Measurements from ENCODE around the gene SCAF4. TPM values are rescaled to one million over a fixed set of nuclear protein-coding genes. Genes with fewer than 3 reads are reported as not detected.
"Not testable (repeated sequence)": the region's sequence is repeated elsewhere in the genome, so short reads cannot be mapped to it uniquely, and the experiment has no call there.

SCAF4 gene
- total RNA-seq, 6 experiments from 2014 or later = 10.1 to 18.5 (median 13.7) TPM

DNA sequence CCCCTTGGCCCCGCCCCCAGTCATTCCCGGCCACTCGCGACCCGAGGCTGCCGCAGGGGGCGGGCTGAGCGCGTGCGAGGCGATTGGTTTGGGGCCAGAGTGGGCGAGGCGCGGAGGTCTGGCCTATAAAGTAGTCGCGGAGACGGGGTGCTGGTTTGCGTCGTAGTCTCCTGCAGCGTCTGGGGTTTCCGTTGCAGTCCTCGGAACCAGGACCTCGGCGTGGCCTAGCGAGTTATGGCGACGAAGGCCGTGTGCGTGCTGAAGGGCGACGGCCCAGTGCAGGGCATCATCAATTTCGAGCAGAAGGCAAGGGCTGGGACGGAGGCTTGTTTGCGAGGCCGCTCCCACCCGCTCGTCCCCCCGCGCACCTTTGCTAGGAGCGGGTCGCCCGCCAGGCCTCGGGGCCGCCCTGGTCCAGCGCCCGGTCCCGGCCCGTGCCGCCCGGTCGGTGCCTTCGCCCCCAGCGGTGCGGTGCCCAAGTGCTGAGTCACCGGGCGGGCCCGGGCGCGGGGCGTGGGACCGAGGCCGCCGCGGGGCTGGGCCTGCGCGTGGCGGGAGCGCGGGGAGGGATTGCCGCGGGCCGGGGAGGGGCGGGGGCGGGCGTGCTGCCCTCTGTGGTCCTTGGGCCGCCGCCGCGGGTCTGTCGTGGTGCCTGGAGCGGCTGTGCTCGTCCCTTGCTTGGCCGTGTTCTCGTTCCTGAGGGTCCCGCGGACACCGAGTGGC is 72.2 kb downstream of the SCAF4 start, which contains the start of gene SOD1:
Gene SOD1 (plus strand): TSS at position 158 of the 723 bp plus-strand sequence. CDS start 77 bp downstream, at position 235.
- peak; percentile 97 to 98 (median 97) for DNase-seq
- no CpG with 5 or more reads among the region's 87 CpGs for WGBS (ENCODE audit: insufficient coverage, low coverage, low lambda C conversion rate, missing lambda C conversion rate)
- TF ChIP-seq, protein P1, sequence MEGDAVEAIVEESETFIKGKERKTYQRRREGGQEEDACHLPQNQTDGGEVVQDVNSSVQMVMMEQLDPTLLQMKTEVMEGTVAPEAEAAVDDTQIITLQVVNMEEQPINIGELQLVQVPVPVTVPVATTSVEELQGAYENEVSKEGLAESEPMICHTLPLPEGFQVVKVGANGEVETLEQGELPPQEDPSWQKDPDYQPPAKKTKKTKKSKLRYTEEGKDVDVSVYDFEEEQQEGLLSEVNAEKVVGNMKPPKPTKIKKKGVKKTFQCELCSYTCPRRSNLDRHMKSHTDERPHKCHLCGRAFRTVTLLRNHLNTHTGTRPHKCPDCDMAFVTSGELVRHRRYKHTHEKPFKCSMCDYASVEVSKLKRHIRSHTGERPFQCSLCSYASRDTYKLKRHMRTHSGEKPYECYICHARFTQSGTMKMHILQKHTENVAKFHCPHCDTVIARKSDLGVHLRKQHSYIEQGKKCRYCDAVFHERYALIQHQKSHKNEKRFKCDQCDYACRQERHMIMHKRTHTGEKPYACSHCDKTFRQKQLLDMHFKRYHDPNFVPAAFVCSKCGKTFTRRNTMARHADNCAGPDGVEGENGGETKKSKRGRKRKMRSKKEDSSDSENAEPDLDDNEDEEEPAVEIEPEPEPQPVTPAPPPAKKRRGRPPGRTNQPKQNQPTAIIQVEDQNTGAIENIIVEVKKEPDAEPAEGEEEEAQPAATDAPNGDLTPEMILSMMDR (IDR thresholded peaks at IDR 0.05) = peak; percentile 10 to 43 (median 23)
- peak; percentile 94 for TF ChIP-seq POLR2A (IDR thresholded peaks at IDR 0.05)
- intact Hi-C loops (cut with DNase I) = loop anchor here in 1 of 2 donors (10.0 kb wide), 1 partner anchor 65 kb away; no protein-coding TSS in a partner anchor
- Histone ChIP-seq H3K9me3 (no peaks in the 10 kb centered on the region), H3K36me3 (peaks cover 0 to 14% (median 6%) of the 10 kb centered on the region in 4 donors), H3K4me1 (peaks cover 0 to 38% (median 12%) of the 10 kb centered on the region in 4 donors), H3K27ac (peak within 1 kb of the TSS; percentile 89 to 98 (median 98)), H3K4me3 (peak within 1 kb of the TSS; percentile 73 to 91 (median 80)), H3K27me3 (no peaks in the 10 kb centered on the region)
- peak; percentile 84 to 93 (median 86) for ATAC-seq

DNA sequence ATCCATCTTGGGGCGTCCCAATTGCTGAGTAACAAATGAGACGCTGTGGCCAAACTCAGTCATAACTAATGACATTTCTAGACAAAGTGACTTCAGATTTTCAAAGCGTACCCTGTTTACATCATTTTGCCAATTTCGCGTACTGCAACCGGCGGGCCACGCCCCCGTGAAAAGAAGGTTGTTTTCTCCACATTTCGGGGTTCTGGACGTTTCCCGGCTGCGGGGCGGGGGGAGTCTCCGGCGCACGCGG is 72.7 kb downstream of the SCAF4 start:
- intact Hi-C loops (cut with DNase I) = no loop called here
- no peak for ATAC-seq

DNA sequence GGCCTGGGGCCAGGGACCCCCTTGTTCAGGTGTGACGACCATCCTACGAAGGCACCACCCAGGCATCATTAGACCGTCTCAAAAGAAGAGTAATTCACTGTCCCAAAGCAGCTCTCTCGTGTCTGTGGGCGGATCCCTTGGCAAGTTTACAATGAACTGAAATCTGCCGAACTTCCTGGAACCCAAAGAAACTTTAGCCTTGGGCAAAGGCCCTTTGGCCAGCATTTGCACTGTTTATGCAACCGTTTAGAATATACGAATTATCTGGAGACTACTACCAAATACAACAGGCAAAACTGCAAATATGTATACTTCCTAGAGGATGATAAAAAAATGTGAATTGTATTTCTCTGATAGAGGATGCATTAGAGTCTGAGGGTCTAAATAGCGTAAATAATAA is 73.9 kb downstream of the SCAF4 start:
- Histone ChIP-seq H3K36me3 (no peaks in the 10 kb centered on the region), H3K4me1 (peaks cover 0 to 24% (median 6%) of the 10 kb centered on the region in 4 donors), H3K4me3 (peak overlapping the region; percentile 10 to 55 (median 55)), H3K9me3 (no peaks in the 10 kb centered on the region), H3K27ac (peak overlapping the region; percentile 59 to 98 (median 98)), H3K27me3 (no peaks in the 10 kb centered on the region)
- no peak for TF ChIP-seq POLR2A (IDR thresholded peaks at IDR 0.05)
- TF ChIP-seq, protein P1 (IDR thresholded peaks at IDR 0.05) = no peak
- DNase-seq (peak in 2 of 3 donors; percentile 49 to 84), ATAC-seq (peak; percentile 29 to 63 (median 40))
- intact Hi-C loops (cut with DNase I) = no loop called here
- 20% methylated on average over 9 of the region's 9 CpGs for WGBS (ENCODE audit: insufficient coverage, low coverage, low lambda C conversion rate, missing lambda C conversion rate)

More for the DNA sequence above, 72.7 kb downstream of the SCAF4 start:
- H3K4me3 ChIP-seq = peak overlapping the region; percentile 73 to 91 (median 80)
- peaks cover 0 to 9% (median 4%) of the 10 kb centered on the region in 4 donors for H3K36me3 ChIP-seq
- H3K27ac ChIP-seq = peak overlapping the region; percentile 59 to 98 (median 98)
- no peak for DNase-seq
- no peaks in the 10 kb centered on the region for H3K27me3 ChIP-seq
- H3K9me3 ChIP-seq = no peaks in the 10 kb centered on the region
- peaks cover 0 to 33% (median 12%) of the 10 kb centered on the region in 4 donors for H3K4me1 ChIP-seq
- TF ChIP-seq POLR2A (IDR thresholded peaks at IDR 0.05) = no peak
- TF ChIP-seq, protein P1 (IDR thresholded peaks at IDR 0.05) = no peak
- WGBS (ENCODE audit: insufficient coverage, low coverage, low lambda C conversion rate, missing lambda C conversion rate) = under 1% methylated on average over 8 of the region's 18 CpGs

DNA sequence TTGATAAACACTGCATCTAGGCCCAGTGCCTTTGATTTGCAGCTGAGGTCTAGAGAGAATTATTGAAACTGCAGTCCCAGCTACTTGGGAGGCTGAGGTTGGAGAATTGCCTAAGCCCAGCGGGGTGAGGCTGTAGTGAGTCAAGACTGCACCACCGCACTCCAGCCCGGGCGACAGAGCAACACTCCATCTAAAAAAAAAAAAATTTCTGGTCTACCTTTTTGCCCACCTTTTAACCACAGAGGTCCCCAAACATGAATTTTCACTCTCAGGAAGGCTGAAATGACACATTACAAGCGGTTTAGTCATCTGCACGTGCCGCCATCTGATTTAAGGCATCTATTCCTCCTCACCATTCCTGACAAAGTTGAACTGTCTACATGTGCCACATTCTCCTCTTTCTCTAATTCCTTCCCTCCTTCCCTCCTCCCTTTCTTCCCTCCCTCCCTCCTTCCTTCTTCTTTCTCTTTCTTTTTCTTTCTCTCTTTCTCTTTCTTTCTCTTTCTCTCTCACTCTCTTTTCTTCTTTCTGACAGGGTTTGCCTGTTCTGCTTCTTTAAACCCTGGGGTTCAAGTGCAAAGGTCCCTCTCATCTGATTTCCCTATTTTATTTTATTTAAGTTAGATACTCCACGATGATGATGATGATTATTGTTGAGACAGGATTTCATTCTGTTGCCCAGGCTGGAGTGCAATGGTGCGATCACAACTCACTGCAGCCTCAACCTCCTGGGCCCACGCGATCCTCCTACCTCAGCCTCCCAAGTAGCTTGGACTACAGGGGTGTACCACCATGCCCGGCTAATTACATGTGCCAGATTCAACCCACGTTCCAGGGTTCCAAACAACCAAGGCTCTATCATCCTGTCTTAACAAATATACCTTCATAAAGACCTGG is 75.5 kb downstream of the SCAF4 start:
- TF ChIP-seq, protein P1 (IDR thresholded peaks at IDR 0.05) = no peak
- no peak for TF ChIP-seq POLR2A (IDR thresholded peaks at IDR 0.05)
- ATAC-seq (no peak), DNase-seq (no peak)
- Histone ChIP-seq H3K27ac (peak overlapping the region in 2 of 3 donors; percentile 98), H3K36me3 (no peaks in the 10 kb centered on the region), H3K27me3 (no peaks in the 10 kb centered on the region), H3K4me1 (peaks cover 0 to 37% (median 5%) of the 10 kb centered on the region in 4 donors), H3K4me3 (peak overlapping the region in 2 of 3 donors; percentile 55), H3K9me3 (no peaks in the 10 kb centered on the region)
- intact Hi-C loops (cut with DNase I) = no loop called here
- 70% methylated on average over 8 of the region's 13 CpGs for WGBS (ENCODE audit: insufficient coverage, low coverage, low lambda C conversion rate, missing lambda C conversion rate)

DNA sequence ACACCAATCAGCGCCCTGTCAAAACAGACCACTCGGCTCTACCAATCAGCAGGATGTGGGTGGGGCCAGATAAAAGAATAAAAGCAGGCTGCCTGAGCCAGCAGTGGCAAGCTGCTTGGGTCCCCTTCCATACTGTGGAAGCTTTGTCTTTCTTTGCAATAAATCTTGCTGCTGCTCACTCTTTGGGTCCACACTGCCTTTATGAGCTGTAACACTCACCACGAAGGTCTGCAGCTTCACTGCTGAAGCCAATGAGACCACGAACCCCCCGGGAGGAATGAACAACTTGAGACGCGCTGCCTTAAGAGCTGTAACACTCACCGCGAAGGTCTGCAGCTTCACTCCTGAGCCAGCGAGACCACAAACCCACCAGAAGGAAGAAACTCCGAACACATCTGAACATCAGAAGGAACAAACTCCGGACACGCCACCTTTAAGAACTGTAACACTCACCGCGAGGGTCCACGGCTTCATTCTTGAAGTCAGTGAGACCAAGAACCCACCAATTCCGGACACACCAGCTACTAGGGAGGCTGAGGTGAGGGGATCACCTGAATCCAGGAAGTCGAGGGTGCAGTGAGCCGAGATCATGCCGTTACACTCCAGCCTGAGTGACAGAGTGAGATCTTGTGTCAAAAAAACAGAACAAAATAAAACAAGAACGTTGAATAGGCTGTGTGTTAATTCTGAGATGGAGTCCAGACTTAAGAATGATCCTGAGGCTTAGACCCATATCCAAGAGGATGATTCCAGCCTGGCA is 76.9 kb downstream of the SCAF4 start:
- H3K4me3 ChIP-seq; H3K27me3 ChIP-seq; H3K27ac ChIP-seq; ATAC-seq; H3K36me3 ChIP-seq; H3K9me3 ChIP-seq; DNase-seq; intact Hi-C loops (cut with DNase I): not testable (repeated sequence)
- WGBS (ENCODE audit: insufficient coverage, low coverage, low lambda C conversion rate, missing lambda C conversion rate) = 83% methylated on average over 15 of the region's 21 CpGs
- peaks cover 0 to 37% (median 5%) of the 10 kb centered on the region in 4 donors for H3K4me1 ChIP-seq

Measured in right lobe of liver (tissue), 6 donors.